Endothelial cell (in vitro differentiated cells): ENCODE results near the gene VTI1A. TPM values are rescaled to one million over a fixed set of nuclear protein-coding genes. Genes with fewer than 3 reads are reported as not detected.

Experiments
- DNase-seq: peaks from one replicate; pipeline ENCODE4 v3.0.0; 2021; ENCODE audit warnings: low spot score
- H3K27ac Mint-ChIP-seq: one replicate; pipeline ENCODE4 v1.8.0; 2021; ENCODE audit warnings: mixed read lengths, inconsistent platforms; ENCODE audit not compliant: unreplicated experiment
- H3K27me3 Mint-ChIP-seq: one replicate; pipeline ENCODE4 v1.8.0; 2021; ENCODE audit warnings: mild to moderate bottlenecking, moderate library complexity, mixed read lengths, inconsistent platforms; ENCODE audit not compliant: unreplicated experiment
- H3K36me3 Mint-ChIP-seq: one replicate; pipeline ENCODE4 v1.8.0; 2021; ENCODE audit warnings: mild to moderate bottlenecking, low read depth, mixed read lengths, inconsistent platforms; ENCODE audit not compliant: unreplicated experiment
- H3K4me1 Mint-ChIP-seq: one replicate; pipeline ENCODE4 v1.8.0; 2021; ENCODE audit warnings: mild to moderate bottlenecking, mixed read lengths, inconsistent platforms; ENCODE audit not compliant: unreplicated experiment
- H3K4me3 Mint-ChIP-seq: one replicate; pipeline ENCODE4 v1.8.0; 2021; ENCODE audit warnings: mild to moderate bottlenecking, mixed read lengths, inconsistent platforms; ENCODE audit not compliant: unreplicated experiment
- H3K9me3 Mint-ChIP-seq: one replicate; pipeline ENCODE4 v1.8.0; 2021; ENCODE audit warnings: mixed read lengths, inconsistent platforms; ENCODE audit not compliant: unreplicated experiment
- total RNA-seq: library from RNA; stranded (reverse); fragmentation: NEBNext Ultra II Directional; extraction: Animal tissue kit (Norgen Biotek cat#: 25700); gene quantifications from one replicate; pipeline ENCODE4 v1.2.1, GENCODE V29; 2021; ENCODE audit not compliant: unreplicated experiment
- TF ChIP-seq, protein P1 (sequence below): fragments of 200-600 bp; sonication (generic); IDR thresholded peaks from one replicate; pipeline ENCODE4 v1.5.0; 2021; ENCODE audit warnings: antibody characterized with exemption; ENCODE audit not compliant: unreplicated experiment

VTI1A gene
- total RNA-seq, 1 donor from 2014 or later, result 35.4 TPM

DNA sequence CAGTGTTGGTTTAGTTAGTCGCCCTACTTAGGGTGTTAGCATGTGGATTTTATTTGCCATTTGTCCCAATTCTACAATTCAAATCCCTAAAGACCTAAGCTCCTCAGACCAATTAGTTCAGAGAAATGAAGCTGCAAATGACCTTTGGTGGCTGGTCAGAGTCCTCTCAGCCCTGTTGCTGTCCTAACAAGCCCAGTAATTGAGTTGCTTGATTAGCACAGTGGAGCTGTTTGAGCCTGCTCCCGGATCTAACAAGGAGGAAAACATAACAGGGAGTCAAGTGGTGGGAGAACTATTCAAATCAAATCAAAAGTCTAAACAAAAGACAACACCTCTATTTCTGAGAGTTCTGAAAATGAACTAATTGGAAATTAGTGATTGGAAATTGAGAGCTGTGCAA lies 22.4 kb upstream of the VTI1A start:
- TF ChIP-seq, protein P1, sequence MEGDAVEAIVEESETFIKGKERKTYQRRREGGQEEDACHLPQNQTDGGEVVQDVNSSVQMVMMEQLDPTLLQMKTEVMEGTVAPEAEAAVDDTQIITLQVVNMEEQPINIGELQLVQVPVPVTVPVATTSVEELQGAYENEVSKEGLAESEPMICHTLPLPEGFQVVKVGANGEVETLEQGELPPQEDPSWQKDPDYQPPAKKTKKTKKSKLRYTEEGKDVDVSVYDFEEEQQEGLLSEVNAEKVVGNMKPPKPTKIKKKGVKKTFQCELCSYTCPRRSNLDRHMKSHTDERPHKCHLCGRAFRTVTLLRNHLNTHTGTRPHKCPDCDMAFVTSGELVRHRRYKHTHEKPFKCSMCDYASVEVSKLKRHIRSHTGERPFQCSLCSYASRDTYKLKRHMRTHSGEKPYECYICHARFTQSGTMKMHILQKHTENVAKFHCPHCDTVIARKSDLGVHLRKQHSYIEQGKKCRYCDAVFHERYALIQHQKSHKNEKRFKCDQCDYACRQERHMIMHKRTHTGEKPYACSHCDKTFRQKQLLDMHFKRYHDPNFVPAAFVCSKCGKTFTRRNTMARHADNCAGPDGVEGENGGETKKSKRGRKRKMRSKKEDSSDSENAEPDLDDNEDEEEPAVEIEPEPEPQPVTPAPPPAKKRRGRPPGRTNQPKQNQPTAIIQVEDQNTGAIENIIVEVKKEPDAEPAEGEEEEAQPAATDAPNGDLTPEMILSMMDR, result no peak
- H3K27ac Mint-ChIP-seq, result no peak overlapping the region
- no peaks in the 10 kb centered on the region for H3K9me3 Mint-ChIP-seq
- H3K27me3 Mint-ChIP-seq, result no peaks in the 10 kb centered on the region
- H3K4me1 Mint-ChIP-seq, result peaks cover 11% of the 10 kb centered on the region
- no peak overlapping the region for H3K4me3 Mint-ChIP-seq
- H3K36me3 Mint-ChIP-seq, result no peaks in the 10 kb centered on the region
- no peak for DNase-seq

DNA sequence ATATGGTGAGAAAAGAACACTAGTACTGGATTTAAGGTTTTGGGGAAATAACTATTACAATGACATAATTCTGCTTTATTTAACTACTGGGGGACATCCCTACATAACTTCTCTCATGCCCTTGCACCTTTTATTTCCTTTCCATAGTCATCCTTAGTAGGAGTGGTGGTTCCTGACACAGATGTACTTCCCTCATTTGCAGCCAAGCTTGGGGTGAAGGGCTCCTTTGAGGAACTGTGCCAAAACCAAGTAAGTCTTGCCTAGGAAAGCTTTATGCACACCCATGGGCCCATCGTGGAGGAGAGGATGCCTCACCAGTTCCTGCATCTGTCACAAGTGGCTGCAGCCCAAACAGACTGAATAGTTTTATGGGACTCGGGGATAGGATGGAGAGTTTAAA lies 20.9 kb upstream of the VTI1A start:
- TF ChIP-seq, protein P1, result no peak
- no peak overlapping the region for H3K27ac Mint-ChIP-seq
- no peak overlapping the region for H3K4me3 Mint-ChIP-seq
- H3K27me3 Mint-ChIP-seq, result no peaks in the 10 kb centered on the region
- peaks cover 5% of the 10 kb centered on the region for H3K36me3 Mint-ChIP-seq
- peaks cover 7% of the 10 kb centered on the region for H3K4me1 Mint-ChIP-seq
- H3K9me3 Mint-ChIP-seq, result no peaks in the 10 kb centered on the region
- DNase-seq, result no peak

DNA sequence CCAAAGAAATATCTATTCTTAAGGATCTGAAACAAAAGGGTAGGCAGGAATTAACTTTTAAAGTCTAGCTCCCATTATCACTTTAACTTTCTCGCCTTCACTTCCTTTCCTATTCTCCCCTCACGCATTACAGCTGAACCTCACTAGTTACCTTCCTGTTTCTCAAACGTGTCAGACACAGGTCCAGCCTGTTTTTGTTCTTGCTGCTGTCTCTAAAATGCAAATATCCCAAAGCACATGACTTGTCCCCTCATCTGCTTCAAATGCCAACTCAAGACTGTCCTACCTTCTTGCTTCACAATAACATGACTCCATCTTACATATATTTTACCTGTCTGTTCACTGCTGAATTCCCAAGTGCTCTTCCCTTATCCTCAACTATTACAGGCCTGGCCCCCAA lies 17.9 kb upstream of the VTI1A start:
- Mint-ChIP-seq H3K36me3 (peaks cover 5% of the 10 kb centered on the region), H3K9me3 (no peaks in the 10 kb centered on the region), H3K4me3 (peak overlapping the region; percentile 29), H3K4me1 (peaks cover 7% of the 10 kb centered on the region), H3K27ac (peak overlapping the region; percentile 76), H3K27me3 (no peaks in the 10 kb centered on the region)
- DNase-seq, result no peak
- TF ChIP-seq, protein P1, result no peak

DNA sequence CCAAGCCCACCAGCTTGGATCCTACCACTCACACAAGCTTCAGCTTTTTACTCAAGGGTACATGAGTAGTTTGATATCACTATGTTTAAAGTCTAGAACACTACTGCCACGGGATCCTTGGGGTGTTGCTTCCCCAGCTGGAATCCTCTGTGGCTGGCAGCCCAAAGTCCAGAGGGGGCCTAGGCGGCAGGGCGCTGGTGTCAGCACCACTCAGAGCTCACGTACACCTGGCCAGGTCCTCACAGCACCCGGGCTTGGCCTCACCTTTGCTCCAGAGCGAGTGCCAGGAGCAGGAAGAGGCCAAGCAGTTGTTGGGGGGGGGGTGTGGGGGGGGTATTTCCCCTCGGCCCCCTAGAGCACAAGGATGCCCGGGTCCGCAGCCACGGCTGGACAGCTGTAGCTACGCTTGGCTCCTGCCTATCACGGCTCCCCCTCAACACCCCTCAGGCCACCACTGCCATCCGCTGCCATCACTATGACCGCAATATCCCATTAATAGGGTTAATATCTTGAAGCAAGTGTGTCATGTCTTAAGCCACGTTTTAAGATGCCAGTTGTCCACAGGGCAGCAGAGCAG lies 17.3 kb upstream of the VTI1A start:
- H3K27ac Mint-ChIP-seq, result peak overlapping the region; percentile 76
- TF ChIP-seq, protein P1, result no peak
- no peaks in the 10 kb centered on the region for H3K27me3 Mint-ChIP-seq

DNA sequence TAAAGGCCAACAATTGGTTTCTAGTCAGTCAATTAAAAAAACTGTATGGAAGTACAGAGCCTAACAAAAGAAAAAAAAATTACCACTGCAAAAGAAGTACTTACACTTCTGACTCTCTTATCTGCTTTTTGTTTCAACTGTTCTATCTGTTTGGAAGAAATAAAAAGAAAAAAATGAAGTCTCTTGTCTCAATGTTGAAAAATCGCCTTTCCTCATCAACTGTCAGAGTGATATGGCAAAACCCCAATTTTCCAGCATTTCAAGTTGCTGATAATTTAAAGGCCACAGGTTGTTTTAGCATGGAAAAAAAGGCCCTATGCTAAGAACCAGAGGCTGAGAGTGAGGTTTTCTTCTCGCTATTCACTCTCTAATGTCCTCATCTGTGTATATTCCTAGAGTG lies 13.9 kb upstream of the VTI1A start:
- Mint-ChIP-seq H3K27ac (no peak overlapping the region), H3K4me3 (no peak overlapping the region), H3K36me3 (peaks cover 8% of the 10 kb centered on the region), H3K27me3 (no peaks in the 10 kb centered on the region), H3K9me3 (no peaks in the 10 kb centered on the region), H3K4me1 (peaks cover 7% of the 10 kb centered on the region)
- DNase-seq, result no peak
- TF ChIP-seq, protein P1, result no peak

More for the DNA sequence above, 17.3 kb upstream of the VTI1A start:
- no peak for DNase-seq
- Mint-ChIP-seq H3K4me3 (no peak overlapping the region), H3K36me3 (peaks cover 5% of the 10 kb centered on the region), H3K9me3 (no peaks in the 10 kb centered on the region), H3K4me1 (peaks cover 7% of the 10 kb centered on the region)
